HepG2 (cell line): ENCODE measurements around the gene TUBB3.

ENCODE experiments used
- GABPB1 ChIP-seq: IDR thresholded peaks from 2 replicates; pipeline ENCODE4 v1.6.1; 2016; ENCODE audit warnings: mild to moderate bottlenecking, missing genetic modification reagents, moderate library complexity, missing compliant biosample characterization
- JDP2 ChIP-seq: sonication (generic); formaldehyde crosslinking; IDR thresholded peaks from 2 replicates; pipeline ENCODE4 v1.8.1; 2022; ENCODE audit warnings: missing genetic modification reagents, borderline replicate concordance
- MEF2D ChIP-seq: sonication (generic); formaldehyde crosslinking; IDR thresholded peaks from 2 replicates; pipeline ENCODE4 v1.5.1; 2020; ENCODE audit warnings: mild to moderate bottlenecking, missing genetic modification reagents
- NFATC3 ChIP-seq: sonication (generic); formaldehyde crosslinking; IDR thresholded peaks from 2 replicates; pipeline ENCODE4 v1.5.1; 2020; ENCODE audit warnings: mild to moderate bottlenecking, missing genetic modification reagents
- NFE2L2 ChIP-seq: fragments of 150-350 bp; IDR thresholded peaks from 2 replicates; pipeline ENCODE4 v1.6.1; 2014; ENCODE audit warnings: low read length
- NRL ChIP-seq: sonication (generic); formaldehyde crosslinking; IDR thresholded peaks from 2 replicates; pipeline ENCODE4 v1.5.0; 2020; ENCODE audit warnings: missing genetic modification reagents, mild to moderate bottlenecking, moderate library complexity, borderline replicate concordance
- U2AF2 ChIP-seq: fragments of 200-400 bp; formaldehyde crosslinking; IDR thresholded peaks from 2 replicates; pipeline ENCODE4 v1.6.1; 2017; ENCODE audit warnings: low read depth, mild to moderate bottlenecking, low read length
- ZFP36 ChIP-seq: fragments of 150-350 bp; IDR thresholded peaks from 2 replicates; pipeline ENCODE4 v1.6.1; 2018; ENCODE audit warnings: borderline replicate concordance, low read length, low read depth; ENCODE audit not compliant: partially characterized antibody
- ZNF570 ChIP-seq: sonication (generic); formaldehyde crosslinking; IDR thresholded peaks from 2 replicates; pipeline ENCODE4 v1.4.0; 2020; ENCODE audit warnings: mild to moderate bottlenecking, missing genetic modification reagents, borderline replicate concordance
- ZNF674 ChIP-seq: sonication (generic); formaldehyde crosslinking; IDR thresholded peaks from 2 replicates; pipeline ENCODE4 v1.5.0; 2020; ENCODE audit warnings: low read depth, mild to moderate bottlenecking, missing genetic modification reagents
- ZNF883 ChIP-seq: sonication (generic); formaldehyde crosslinking; IDR thresholded peaks from 2 replicates; pipeline ENCODE4 v1.5.1; 2020; ENCODE audit warnings: mild to moderate bottlenecking, missing genetic modification reagents; ENCODE audit errors: not compliant biosample characterization
- TF ChIP-seq, protein P1 (sequence below): sonication (generic); formaldehyde crosslinking; IDR thresholded peaks from 2 replicates; pipeline ENCODE4 v1.5.0; 2020; ENCODE audit warnings: mild to moderate bottlenecking, missing genetic modification reagents, moderate library complexity

DNA sequence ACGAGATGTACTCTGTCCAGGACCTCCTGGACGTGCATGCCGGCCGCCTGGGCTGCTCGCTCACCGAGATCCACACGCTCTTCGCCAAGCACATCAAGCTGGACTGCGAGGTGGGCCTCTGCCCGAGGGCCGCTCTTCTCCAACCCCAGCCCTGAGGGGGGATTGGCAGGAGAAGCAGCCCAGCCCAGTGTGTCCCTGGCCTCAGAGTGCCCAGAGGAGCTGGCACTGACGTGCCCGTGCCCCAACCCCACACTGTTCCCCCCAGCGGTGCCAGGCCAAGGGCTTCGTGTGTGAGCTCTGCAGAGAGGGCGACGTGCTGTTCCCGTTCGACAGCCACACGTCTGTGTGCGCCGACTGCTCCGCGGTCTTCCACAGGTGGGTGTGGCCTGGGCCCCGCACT is 41.1 kb downstream of the TUBB3 start:
- TF ChIP-seq, protein P1, sequence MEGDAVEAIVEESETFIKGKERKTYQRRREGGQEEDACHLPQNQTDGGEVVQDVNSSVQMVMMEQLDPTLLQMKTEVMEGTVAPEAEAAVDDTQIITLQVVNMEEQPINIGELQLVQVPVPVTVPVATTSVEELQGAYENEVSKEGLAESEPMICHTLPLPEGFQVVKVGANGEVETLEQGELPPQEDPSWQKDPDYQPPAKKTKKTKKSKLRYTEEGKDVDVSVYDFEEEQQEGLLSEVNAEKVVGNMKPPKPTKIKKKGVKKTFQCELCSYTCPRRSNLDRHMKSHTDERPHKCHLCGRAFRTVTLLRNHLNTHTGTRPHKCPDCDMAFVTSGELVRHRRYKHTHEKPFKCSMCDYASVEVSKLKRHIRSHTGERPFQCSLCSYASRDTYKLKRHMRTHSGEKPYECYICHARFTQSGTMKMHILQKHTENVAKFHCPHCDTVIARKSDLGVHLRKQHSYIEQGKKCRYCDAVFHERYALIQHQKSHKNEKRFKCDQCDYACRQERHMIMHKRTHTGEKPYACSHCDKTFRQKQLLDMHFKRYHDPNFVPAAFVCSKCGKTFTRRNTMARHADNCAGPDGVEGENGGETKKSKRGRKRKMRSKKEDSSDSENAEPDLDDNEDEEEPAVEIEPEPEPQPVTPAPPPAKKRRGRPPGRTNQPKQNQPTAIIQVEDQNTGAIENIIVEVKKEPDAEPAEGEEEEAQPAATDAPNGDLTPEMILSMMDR (CRISPR knock-in tag): no peak
- TF ChIP-seq ZNF570 (no peak), JDP2 (no peak), ZNF674 (CRISPR knock-in tag) (no peak), NRL (CRISPR knock-in tag) (no peak), ZNF883 (CRISPR knock-in tag) (no peak), U2AF2 (no peak), NFATC3 (no peak), NFE2L2 (no peak), GABPB1 (CRISPR knock-in tag) (no peak), ZFP36 (no peak), MEF2D (no peak)
